ENCODE results near the gene PDE4D.

PDE4D gene

GRCh38 chr5:59423021-59423420 is 470.5 kb downstream of the PDE4D start:
- Histone ChIP-seq H3K27ac (ENCODE audit: low read length, poor library complexity, severe bottlenecking) (peak overlapping the region; percentile 50), H3K23ac (ENCODE audit: low read length in 2 of 2) (no peak overlapping the region), H3K27me3 (ENCODE audit: control insufficient read depth in 1 of 2, insufficient read depth in 1 of 2, low read length in 2 of 2) (no peaks in the 10 kb centered on the region), H3K14ac (ENCODE audit: low read length in 2 of 2) (no peak overlapping the region), H2AK5ac (ENCODE audit: low read length, severe bottlenecking) (no peak overlapping the region), H2AFZ (ENCODE audit: low read depth, low read length) (no peak overlapping the region), H3K18ac (ENCODE audit: low read depth in 1 of 2, low read length in 2 of 2) (no peak overlapping the region), H3K36me3 (ENCODE audit: control insufficient read depth in 1 of 2, insufficient read depth in 2 of 2, low read depth in 1 of 2, low read length in 2 of 2) (no peaks in the 10 kb centered on the region), H3K4ac (ENCODE audit: low read depth in 1 of 2, low read length in 2 of 2) (no peak overlapping the region), H3K4me3 (ENCODE audit: insufficient read depth in 1 of 2, low read depth in 1 of 2, low read length in 2 of 2) (no peak overlapping the region), H3K9ac (ENCODE audit: low read length) (no peak overlapping the region), H2BK5ac (ENCODE audit: low read depth, low read length, poor library complexity, severe bottlenecking) (no peak overlapping the region), H4K91ac (ENCODE audit: low read length) (no peak overlapping the region), H2BK12ac (ENCODE audit: low read length in 2 of 2) (no peak overlapping the region), H3K4me1 (ENCODE audit: control insufficient read depth, insufficient read depth, low read depth, low read length) (peaks cover 2% of the 10 kb centered on the region), H3K4me2 (ENCODE audit: low read length, poor library complexity, severe bottlenecking) (no peak overlapping the region), H3K9me3 (ENCODE audit: control insufficient read depth, low read length) (no peaks in the 10 kb centered on the region), H3K79me1 (replicated peaks; ENCODE audit: low read length, poor library complexity, severe bottlenecking) (peaks cover 3% of the 10 kb centered on the region), H2BK15ac (ENCODE audit: low read depth, poor library complexity, severe bottlenecking) (no peak overlapping the region), H2BK120ac (ENCODE audit: low read depth, low read length) (no peak overlapping the region), H4K8ac (ENCODE audit: low read length) (no peak overlapping the region)
- peak; percentile 18 for DNase-seq

GRCh38 chr5:59421986-59422941 is 471.3 kb downstream of the PDE4D start:
- Histone ChIP-seq H3K18ac (ENCODE audit: low read depth in 1 of 2, low read length in 2 of 2) (no peak overlapping the region), H2BK120ac (ENCODE audit: low read depth, low read length) (no peak overlapping the region), H3K9ac (ENCODE audit: low read length) (no peak overlapping the region), H3K4me3 (ENCODE audit: insufficient read depth in 1 of 2, low read depth in 1 of 2, low read length in 2 of 2) (no peak overlapping the region), H2AK5ac (ENCODE audit: low read length, severe bottlenecking) (no peak overlapping the region), H3K9me3 (ENCODE audit: control insufficient read depth, low read length) (no peaks in the 10 kb centered on the region), H3K14ac (ENCODE audit: low read length in 2 of 2) (no peak overlapping the region), H2BK15ac (ENCODE audit: low read depth, poor library complexity, severe bottlenecking) (no peak overlapping the region), H3K79me1 (replicated peaks; ENCODE audit: low read length, poor library complexity, severe bottlenecking) (peaks cover 3% of the 10 kb centered on the region), H4K8ac (ENCODE audit: low read length) (no peak overlapping the region), H2AFZ (ENCODE audit: low read depth, low read length) (no peak overlapping the region), H3K4me2 (ENCODE audit: low read length, poor library complexity, severe bottlenecking) (no peak overlapping the region), H3K27ac (ENCODE audit: low read length, poor library complexity, severe bottlenecking) (no peak overlapping the region), H3K23ac (ENCODE audit: low read length in 2 of 2) (no peak overlapping the region), H3K4me1 (ENCODE audit: control insufficient read depth, insufficient read depth, low read depth, low read length) (peaks cover 2% of the 10 kb centered on the region), H3K4ac (ENCODE audit: low read depth in 1 of 2, low read length in 2 of 2) (no peak overlapping the region), H3K27me3 (ENCODE audit: control insufficient read depth in 1 of 2, insufficient read depth in 1 of 2, low read length in 2 of 2) (no peaks in the 10 kb centered on the region), H3K36me3 (ENCODE audit: control insufficient read depth in 1 of 2, insufficient read depth in 2 of 2, low read depth in 1 of 2, low read length in 2 of 2) (no peaks in the 10 kb centered on the region), H4K91ac (ENCODE audit: low read length) (no peak overlapping the region), H2BK12ac (ENCODE audit: low read length in 2 of 2) (no peak overlapping the region), H2BK5ac (ENCODE audit: low read depth, low read length, poor library complexity, severe bottlenecking) (no peak overlapping the region)
- WGBS = 91% methylated on average over 4 of the region's 6 CpGs
- no peak for DNase-seq

- Histone ChIP-seq H3K9ac (ENCODE audit: low read length) (no peak overlapping the region), H3K23ac (ENCODE audit: low read length in 2 of 2) (no peak overlapping the region), H4K8ac (ENCODE audit: low read length) (no peak overlapping the region), H3K36me3 (ENCODE audit: control insufficient read depth in 1 of 2, insufficient read depth in 2 of 2, low read depth in 1 of 2, low read length in 2 of 2) (no peaks in the 10 kb centered on the region), H3K9me3 (ENCODE audit: control insufficient read depth, low read length) (no peaks in the 10 kb centered on the region), H2BK15ac (ENCODE audit: low read depth, poor library complexity, severe bottlenecking) (no peak overlapping the region), H2BK12ac (ENCODE audit: low read length in 2 of 2) (no peak overlapping the region), H3K4me1 (ENCODE audit: control insufficient read depth, insufficient read depth, low read depth, low read length) (no peaks in the 10 kb centered on the region), H2AFZ (ENCODE audit: low read depth, low read length) (no peak overlapping the region), H3K18ac (ENCODE audit: low read depth in 1 of 2, low read length in 2 of 2) (no peak overlapping the region), H3K79me1 (replicated peaks; ENCODE audit: low read length, poor library complexity, severe bottlenecking) (no peaks in the 10 kb centered on the region), H2BK5ac (ENCODE audit: low read depth, low read length, poor library complexity, severe bottlenecking) (no peak overlapping the region), H3K4me3 (ENCODE audit: insufficient read depth in 1 of 2, low read depth in 1 of 2, low read length in 2 of 2) (no peak overlapping the region), H3K4me2 (ENCODE audit: low read length, poor library complexity, severe bottlenecking) (no peak overlapping the region), H2BK120ac (ENCODE audit: low read depth, low read length) (no peak overlapping the region), H3K27ac (ENCODE audit: low read length, poor library complexity, severe bottlenecking) (no peak overlapping the region), H3K4ac (ENCODE audit: low read depth in 1 of 2, low read length in 2 of 2) (no peak overlapping the region), H3K27me3 (ENCODE audit: control insufficient read depth in 1 of 2, insufficient read depth in 1 of 2, low read length in 2 of 2) (no peaks in the 10 kb centered on the region), H3K14ac (ENCODE audit: low read length in 2 of 2) (no peak overlapping the region), H2AK5ac (ENCODE audit: low read length, severe bottlenecking) (no peak overlapping the region), H4K91ac (ENCODE audit: low read length) (no peak overlapping the region)
- WGBS = 98% methylated on average over 5 of the region's 7 CpGs
- no peak for DNase-seq
Measured at GRCh38 chr5:59420596-59420995, 472.9 kb downstream of the PDE4D start.

- Histone ChIP-seq H3K4me2 (ENCODE audit: low read length, poor library complexity, severe bottlenecking) (no peak overlapping the region), H3K4me3 (ENCODE audit: insufficient read depth in 1 of 2, low read depth in 1 of 2, low read length in 2 of 2) (no peak overlapping the region), H3K27me3 (ENCODE audit: control insufficient read depth in 1 of 2, insufficient read depth in 1 of 2, low read length in 2 of 2) (peaks cover 0 to 9% of the 10 kb centered on the region in 2 experiments), H2BK5ac (ENCODE audit: low read depth, low read length, poor library complexity, severe bottlenecking) (no peak overlapping the region), H4K91ac (ENCODE audit: low read length) (no peak overlapping the region), H4K8ac (ENCODE audit: low read length) (no peak overlapping the region), H3K9me3 (ENCODE audit: control insufficient read depth, low read length) (no peaks in the 10 kb centered on the region), H3K4ac (ENCODE audit: low read depth in 1 of 2, low read length in 2 of 2) (no peak overlapping the region), H2BK12ac (ENCODE audit: low read length in 2 of 2) (no peak overlapping the region), H3K4me1 (ENCODE audit: control insufficient read depth, insufficient read depth, low read depth, low read length) (no peaks in the 10 kb centered on the region), H3K23ac (ENCODE audit: low read length in 2 of 2) (no peak overlapping the region), H2AK5ac (ENCODE audit: low read length, severe bottlenecking) (no peak overlapping the region), H3K14ac (ENCODE audit: low read length in 2 of 2) (no peak overlapping the region), H3K18ac (ENCODE audit: low read depth in 1 of 2, low read length in 2 of 2) (no peak overlapping the region), H2AFZ (ENCODE audit: low read depth, low read length) (no peak overlapping the region), H3K9ac (ENCODE audit: low read length) (no peak overlapping the region), H2BK120ac (ENCODE audit: low read depth, low read length) (no peak overlapping the region), H3K27ac (ENCODE audit: low read length, poor library complexity, severe bottlenecking) (no peak overlapping the region), H2BK15ac (ENCODE audit: low read depth, poor library complexity, severe bottlenecking) (no peak overlapping the region), H3K79me1 (replicated peaks; ENCODE audit: low read length, poor library complexity, severe bottlenecking) (no peaks in the 10 kb centered on the region), H3K36me3 (ENCODE audit: control insufficient read depth in 1 of 2, insufficient read depth in 2 of 2, low read depth in 1 of 2, low read length in 2 of 2) (no peaks in the 10 kb centered on the region)
- WGBS = 54% methylated on average over 1 of the region's 1 CpG
- no peak for DNase-seq
Measured at GRCh38 chr5:59418808-59419207, 474.7 kb downstream of the PDE4D start.

Measured in mesenchymal stem cell (in vitro differentiated cells and primary cell).